HG03060 (cell line): ENCODE results near the gene CETN1.

Source experiments
- ATAC-seq: cut with Tn5 transposase; IDR thresholded peaks from one replicate; pipeline ENCODE4 v1.9.1; 2021; ENCODE audit warnings: low read depth, moderate number of reproducible peaks; ENCODE audit not compliant: unreplicated experiment

The CETN1 gene

DNA sequence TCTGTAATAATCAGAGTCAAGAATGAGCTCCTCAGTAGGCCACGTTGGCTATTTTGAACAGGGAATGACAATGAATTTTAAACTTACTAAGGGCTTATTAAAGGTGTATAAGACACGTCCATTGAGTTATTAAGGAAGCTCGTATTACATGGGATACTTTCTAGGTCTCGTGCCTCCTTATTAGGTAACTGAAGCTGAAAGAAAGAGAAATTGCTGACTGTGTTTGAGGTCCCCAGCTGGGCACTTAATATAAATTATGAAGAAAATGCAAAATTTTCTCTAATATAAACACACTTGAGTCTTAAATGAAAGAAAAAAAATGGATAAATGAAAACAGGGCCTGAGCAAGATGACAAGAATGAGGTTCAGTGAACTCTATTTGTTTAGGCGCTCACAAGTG is 38.4 kb downstream of the CETN1 start:
- ATAC-seq = no peak

DNA sequence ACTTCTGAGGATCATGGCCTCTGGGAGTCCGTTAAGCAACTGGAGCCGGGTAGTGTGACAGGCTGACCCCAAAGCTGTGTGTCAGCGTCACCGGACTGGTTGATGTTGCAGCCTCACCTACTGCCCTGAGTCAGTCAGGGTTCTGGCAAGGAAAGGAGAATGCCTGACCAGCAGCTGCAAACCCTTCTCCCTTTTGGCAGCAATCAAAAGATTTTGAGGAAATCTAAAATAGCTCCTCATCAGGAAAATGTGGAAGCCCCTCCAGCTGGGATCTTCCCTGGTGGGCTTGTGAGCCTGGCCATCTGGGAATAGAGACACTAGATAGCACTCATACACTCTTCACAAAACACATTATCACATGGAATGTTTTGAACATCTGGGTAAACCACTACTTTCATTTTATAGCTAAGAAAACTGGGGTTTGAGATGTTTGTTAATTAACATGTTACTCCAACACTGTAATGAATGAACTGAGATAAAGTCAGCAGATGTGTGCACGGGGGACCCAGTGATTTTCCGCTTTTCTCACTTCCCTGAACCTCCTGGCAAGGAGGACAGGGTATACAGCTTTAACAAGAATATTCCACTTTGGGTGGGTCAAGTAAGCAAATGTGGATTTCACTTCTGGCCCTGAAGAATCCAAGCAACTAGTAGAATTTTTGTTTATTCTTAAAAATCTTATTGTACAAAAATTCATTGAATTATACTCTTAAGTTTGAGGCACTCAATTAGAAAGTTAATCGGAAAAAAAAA is 41.3 kb downstream of the CETN1 start:
- no peak for ATAC-seq

DNA sequence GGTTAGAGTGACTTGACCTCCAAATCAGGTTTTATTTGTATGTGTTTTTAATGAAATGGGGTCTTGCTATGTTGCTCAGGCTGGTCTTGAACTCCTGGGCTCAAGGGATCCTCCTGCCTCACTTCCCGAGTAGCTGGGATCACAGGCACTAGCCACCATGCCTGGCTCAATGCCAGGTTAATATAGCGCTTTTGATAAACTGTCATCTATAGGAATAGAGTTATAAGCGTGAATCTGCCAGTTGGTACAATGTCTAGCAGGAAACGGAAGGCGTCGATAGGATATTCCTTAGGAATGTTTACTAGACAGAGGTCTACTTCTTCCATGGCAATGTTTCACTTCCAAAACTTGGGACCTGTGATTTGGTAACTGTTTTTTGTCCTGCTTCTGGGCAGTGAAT is 42.1 kb downstream of the CETN1 start:
- no peak for ATAC-seq

GRCh38 chr18:623761-624620 is 43.8 kb downstream of the CETN1 start:
- no peak for ATAC-seq

- ATAC-seq = no peak
Measured at GRCh38 chr18:627231-627630, 47.1 kb downstream of the CETN1 start.

DNA sequence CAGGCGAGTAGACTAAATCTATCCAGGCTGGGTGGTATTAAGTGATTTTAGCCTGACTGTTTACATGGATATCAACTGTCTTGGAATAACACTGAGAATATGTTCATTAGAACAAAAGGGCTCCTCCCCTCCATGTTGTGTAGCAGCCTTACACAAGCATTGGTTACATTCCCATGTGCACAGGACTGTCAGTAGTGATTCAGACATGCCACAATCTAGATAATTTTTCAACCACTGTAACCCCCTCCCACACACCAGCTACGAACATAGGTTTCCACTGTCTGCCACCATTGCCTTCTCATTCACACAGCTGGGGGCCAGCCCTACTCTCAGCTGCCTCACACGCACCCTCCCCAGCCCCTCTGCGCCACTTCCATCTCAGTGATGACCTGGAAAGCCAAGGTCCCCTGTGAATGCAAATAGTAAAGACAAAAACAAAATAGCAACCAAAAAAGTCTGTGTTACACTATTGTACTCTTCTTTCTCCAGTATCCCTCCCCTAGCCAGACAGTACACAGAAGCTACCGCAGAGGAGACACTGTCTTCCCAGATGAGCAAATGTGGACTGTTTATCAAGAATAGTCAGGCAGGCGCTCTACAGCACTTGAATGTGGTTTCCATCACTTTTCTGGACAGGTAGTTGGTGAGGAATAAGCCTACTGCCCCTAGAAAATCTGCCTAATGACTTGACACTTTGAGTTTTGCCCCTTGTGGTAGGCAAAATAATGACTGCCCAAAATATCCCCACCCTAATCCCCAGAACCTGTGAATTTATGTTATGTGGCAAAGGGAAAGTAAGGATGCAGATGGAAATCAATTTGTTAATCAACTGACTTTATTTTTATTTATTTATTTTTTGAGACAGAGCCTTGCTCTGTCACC is 49.3 kb downstream of the CETN1 start:
- ATAC-seq = no peak

GRCh38 chr18:631560-631959 is 51.4 kb downstream of the CETN1 start:
- ATAC-seq = no peak
